NCI-H446 treated with DMSO at 0.1 percent for 48 hours (cell line): Measurements from ENCODE around the gene LRRN4CL.
"Not testable (repeated sequence)": the region's sequence is repeated elsewhere in the genome, so short reads cannot be mapped to it uniquely, and the experiment has no call there.

Experiments used
- DNase-seq: peaks from one replicate; lab custom pipeline; 2025; lab: John Stamatoyannopoulos, UW

Gene LRRN4CL

DNA sequence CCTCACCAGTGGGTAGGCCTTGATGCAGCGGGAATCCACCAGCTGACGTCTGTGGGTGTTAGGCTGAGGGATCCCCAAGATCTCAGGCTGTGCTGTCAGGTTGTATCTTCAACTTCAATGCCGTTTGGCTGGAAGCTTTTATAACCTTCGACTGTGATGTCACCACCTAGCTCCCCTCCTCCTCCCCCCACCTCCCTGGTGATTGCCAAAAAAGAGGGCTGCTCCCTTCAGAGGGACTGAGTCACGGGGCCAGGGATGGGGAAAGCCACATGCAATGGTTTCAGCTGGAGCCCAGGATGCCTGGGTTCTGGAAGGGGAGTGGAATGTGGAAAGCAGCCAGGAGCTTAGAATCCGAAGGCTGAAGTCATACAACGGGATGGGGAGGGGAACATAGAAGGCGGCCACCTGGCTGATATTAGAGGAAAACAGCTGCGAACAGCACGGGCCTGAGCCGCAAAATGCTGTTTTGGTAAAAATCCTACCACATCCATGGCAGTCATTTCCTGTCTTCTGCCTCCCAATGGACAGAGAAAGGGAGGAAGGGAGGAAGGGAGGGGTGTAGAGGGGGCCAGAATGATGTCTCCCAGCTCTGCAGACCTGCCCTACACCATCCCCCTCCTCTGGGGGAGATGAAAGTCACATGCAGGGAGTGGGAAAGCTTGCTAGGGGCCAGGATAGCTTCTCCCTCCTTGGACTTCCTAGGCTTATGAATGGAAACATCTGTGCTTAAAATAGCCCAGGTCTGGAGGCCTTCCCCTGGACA, at the start of gene LRRN4CL:
TSS of gene LRRN4CL (minus strand) at position 110 of the 763 bp plus-strand sequence. CDS start 1,022 bp downstream, outside the sequence.
- DNase-seq: no peak

DNA sequence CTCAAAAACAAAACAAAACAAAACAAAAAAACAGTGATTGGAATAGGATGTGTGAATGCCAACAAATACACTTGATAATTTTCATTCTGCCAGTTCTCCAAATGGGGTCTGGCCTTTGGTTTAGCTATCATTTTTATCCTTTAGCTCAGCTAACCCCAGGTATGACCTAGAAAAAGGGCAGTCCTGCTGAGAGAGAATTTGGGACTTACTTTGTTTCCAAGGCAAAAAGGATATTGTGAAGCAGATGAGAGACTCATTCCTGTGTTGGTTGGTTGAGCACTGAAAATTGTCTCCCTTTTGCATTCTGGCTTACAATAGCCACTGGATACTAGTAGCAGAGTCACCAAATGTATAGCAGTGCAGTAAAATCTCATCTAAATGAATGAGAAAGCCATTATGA, 47.9 kb upstream of the LRRN4CL start:
- no peak for DNase-seq

DNA sequence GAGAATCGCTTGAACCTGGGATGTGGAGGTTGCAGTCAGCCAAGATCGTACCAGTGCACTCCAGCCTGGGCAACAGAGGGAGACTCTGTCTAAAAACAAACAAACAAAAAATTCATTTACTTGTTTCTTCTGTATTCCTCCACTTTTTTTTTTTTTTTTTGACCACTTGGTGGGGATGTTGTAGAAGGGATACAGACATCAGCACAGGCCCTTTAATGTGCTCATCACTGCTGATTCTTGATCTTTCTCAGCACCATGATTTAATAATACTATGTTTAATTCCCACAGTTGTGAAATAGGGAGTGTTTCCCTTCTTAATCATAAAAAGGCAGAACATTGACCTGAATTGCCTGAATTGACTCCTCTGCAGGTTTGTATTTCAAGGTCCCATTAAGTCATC, 43.5 kb upstream of the LRRN4CL start:
- DNase-seq: no peak

DNA sequence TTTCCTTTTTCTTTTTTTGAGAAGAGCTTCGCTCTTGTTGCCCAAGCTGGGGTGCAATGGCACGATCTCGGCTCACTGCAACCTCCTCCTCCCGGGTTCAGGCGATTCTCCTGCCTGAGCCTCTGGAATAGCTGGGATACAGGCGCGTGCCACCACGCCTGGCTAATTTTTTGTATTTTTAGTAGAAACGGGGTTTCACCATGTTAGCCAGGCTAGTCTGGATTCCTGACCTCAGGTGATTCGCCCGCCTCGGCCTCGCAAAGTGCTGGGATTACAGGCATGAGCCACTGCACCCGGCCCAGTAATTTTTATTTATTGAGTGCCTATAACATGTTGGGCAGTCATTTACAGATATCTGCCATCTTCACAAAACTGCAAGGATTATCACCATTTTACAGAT, 40.7 kb upstream of the LRRN4CL start:
- DNase-seq: not testable (repeated sequence)

DNA sequence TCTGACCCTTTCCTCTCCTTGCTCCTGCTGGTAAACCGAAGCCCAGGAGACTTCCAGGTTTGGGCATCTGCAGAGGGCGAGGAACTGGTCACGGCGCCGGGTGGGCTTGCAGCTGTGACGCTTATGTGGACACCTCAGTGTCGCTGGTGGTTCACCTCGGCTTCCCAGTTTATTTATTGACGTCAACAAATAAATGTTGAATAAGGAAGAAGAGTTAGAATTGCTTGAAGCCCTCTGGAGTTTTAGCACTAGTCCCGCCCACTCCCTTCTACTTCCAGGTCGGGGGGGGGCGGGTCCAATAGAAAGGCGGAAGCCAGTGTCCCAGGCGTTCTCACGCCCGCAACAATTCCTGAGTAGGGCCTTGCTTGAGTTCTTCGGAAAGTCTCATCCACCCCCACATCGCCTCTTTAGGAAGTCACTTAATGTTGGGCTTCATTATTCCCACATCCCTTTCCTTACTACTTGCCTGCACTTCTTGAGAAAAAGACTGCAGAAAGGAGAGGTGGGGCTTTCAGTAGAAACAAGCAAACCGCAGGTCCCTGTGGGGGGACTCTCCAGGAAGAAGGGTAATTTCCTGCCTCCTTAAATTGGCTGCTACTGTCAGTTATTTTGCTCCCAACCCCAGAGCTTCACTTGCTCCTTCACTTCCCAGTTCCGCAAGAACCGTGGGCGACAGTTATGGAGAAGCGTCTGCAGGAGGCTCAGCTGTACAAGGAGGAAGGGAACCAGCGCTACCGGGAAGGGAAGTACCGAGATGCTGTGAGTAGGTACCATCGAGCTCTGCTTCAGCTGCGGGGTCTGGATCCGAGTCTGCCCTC, 39.0 kb upstream of the LRRN4CL start, which contains the start of gene TTC9C:
TSS of gene TTC9C (plus strand) at position 316 of the 818 bp plus-strand sequence. CDS start at position 679, 363 bp downstream.
- peak; percentile 74 for DNase-seq

DNA sequence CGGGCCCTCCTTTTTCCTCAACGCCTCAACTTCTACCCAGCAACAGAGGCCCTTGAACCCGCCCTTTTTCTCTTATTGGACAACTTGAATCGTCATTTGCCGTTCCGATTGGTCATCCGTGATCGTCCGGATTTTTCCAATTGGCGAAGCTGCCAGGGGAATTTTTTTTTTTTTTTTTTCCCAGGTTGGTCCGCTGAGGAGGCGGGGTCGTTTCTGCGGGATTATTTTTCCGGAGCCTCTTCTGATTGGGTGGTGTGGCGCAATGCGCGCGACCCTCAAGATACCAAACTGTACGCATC, 38.5 kb upstream of the LRRN4CL start:
- peak; percentile 98 for DNase-seq

DNA sequence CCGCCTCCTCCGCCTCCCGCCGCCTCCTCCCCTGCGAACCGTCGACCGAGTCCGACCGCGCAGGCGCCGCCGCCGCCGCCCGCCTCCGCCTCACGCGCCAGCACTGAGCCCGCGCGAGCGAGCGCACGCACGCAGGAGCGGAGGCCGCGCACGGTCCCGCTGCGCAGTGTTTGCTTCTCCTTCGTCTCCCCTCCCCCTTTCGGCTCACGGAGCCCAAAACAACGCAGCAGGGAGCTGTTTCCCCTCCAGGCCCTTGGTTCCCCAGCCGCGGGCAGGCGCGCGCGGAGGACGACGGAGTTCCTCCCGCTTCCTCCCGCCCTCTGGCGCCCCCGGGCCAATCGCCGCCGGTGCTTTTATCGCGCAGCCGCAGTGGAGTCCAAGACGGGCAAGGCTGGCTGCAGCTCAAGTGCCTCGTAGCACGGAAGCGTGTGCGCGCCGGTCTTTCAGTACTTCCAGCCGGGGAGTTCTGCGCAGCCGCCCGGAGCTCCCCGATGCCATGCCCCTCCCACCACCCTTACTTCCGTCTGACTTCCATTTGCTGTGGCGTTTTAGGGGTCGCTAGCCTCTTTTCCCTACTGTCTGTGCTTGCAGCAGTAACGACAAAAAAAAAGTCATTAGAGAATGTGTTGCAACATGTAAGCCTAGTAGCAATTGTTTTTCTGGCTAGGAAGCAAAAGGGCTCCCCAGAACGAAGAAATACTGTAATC, 38.0 kb upstream of the LRRN4CL start, which contains the start of gene HNRNPUL2:
TSS of gene HNRNPUL2 (minus strand) at position 293 of the 707 bp plus-strand sequence. CDS start 301 bp downstream, outside the sequence.
- DNase-seq: peak; percentile 99

DNA sequence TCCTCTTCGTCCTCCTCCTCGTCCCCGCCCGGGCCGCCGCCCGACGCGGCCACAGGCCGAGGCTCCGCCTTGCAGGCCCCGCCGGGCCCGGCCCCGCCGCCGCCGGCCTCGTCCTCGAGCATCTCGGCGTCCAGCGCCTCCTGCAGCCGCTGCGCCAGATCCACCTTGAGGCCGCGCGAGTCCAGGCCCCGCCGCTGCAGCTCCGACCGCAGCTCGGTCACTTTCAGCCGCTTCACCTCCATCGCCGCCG, 37.5 kb upstream of the LRRN4CL start:
- DNase-seq: no peak

DNA sequence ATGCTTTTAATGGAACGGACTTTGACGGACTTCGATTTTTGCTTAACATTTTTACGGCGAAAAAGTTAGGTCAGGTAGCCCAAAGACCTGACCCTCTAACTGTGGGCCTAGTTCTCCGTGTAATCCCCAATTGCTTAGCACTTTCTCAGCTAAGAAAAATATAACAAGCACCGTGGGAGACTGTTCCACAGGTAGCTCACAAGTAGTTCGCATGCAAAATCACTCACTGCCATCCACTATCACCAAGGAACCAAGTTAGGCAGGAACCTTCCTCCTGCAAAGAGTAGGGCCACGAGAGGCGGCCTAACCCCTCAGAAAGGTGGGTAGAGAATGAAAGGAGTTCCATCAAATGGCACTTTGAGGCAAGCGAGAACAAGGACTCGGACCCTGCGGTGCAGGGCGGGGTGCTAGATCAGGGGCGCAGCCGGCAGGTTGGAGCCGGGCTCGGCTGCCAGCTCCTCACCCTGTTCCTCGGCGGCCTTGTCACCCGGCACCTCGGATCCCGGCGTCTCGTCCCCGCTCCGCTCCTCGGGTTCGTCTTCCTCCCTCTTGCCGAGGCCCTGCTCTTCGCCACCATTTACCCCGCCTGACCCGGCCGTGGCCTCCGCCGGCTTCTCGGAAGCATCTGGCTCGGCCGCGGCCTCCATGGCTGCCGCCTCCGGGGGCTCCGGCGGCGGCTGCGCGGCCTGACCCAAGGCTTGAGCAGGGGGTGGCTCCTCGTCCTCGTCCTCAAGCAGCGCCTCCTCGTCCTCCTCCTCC, 37.0 kb upstream of the LRRN4CL start:
- no peak for DNase-seq

DNA sequence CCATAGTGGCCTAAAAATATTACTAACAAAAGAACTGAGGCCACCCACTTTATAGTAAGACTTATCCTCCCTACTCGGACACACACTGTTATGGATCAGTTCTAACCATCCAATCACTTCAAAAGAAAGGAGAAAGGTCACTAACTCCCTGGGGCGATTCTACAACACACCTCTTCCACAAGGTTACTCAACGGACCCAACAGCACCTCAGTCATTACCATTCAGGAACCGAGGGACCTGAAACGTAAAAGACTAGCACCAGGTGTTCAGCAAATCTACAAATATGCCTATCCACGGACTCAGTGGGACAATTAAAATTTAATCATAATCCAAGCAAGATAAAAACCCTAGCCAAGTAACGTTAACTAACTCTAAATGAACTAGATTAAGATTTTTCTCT, 36.3 kb upstream of the LRRN4CL start:
- no peak for DNase-seq

DNA sequence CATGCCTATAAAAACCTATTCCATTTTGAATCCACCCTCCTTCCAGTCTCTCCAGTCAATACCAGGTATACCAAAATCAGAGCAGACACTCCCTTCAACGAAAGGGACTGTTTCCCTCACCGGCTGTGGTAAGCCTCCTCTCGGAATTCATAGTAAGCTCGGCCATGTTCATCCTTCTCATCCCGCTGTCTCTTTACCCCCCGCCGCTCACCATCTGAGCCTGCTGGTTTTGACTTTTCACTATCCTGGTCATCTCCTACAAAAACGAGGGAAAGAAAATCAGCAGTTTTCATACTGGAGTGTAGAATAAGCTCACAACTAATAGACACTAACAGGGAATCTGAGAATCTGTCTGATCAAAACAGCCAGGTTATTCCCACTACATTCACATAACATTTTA, 34.8 kb upstream of the LRRN4CL start:
- no peak for DNase-seq

DNA sequence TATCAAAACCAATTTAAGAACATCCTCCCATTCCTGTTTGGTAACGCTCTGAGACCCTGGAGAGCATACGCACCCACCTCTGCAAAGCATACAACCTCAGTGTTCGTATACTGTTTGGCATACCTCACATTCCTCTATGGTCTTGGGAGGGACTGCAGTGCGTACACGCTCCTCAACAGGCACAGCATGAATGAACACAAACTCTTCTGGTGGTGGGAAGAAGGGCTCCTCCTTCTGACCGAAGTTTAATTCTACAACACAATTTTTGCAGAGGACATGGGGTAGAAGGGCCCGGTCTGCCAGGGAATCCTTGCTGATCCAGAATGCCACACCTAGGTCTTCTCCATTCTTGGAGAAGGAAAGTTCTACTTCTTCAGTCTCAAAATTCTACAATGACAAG, 32.7 kb upstream of the LRRN4CL start:
- DNase-seq: no peak

DNA sequence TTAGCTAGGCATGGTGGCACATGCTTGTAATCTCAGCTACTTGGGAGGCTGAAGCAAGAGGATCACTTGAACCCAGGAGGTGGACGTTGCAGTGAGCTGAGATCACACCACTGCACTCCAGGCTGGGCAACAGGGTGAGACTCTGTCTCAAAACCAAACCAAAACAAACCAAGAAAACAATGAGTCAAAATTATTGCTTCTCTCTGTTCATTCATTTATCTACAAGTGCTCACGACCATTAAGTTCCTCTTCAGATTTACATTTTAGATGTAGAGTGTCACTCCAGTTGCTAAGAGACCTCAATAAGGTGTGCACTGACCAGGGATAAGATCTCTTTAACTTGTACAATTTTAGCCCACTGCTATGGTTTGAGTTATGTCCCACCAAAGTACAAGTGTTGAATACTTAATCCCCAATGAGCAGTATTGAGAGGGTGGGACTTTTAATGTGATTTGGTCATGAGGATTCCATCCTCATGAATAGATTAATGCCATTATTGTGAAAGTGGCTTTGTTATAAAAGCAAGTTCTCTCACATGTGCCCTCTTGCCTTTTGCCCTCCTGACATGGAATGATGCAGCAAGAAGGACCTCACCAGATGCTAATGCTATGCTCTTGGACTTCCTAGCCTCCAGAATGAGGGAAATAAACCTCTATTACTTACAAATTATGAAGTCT, 30.1 kb upstream of the LRRN4CL start:
- no peak for DNase-seq

DNA sequence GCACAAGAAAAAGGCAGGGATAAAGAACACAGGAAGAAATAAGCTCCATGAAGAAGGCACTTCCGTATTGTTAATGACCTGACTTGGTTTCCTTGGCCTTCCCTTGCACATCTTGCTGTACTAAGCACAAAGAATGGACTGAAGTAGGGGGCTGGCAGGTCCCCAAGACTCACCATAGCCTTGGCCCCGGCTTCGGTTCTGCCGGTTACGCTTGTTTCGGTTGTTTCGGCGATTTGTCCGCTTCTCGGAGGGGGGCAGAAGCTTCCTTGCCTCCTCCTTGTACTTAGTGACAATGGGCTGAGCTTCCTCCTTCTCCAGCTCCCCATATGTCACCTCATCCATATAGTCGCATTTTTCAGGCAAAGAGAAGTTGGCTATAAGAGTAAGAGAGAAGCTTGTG, 27.5 kb upstream of the LRRN4CL start:
- no peak for DNase-seq

DNA sequence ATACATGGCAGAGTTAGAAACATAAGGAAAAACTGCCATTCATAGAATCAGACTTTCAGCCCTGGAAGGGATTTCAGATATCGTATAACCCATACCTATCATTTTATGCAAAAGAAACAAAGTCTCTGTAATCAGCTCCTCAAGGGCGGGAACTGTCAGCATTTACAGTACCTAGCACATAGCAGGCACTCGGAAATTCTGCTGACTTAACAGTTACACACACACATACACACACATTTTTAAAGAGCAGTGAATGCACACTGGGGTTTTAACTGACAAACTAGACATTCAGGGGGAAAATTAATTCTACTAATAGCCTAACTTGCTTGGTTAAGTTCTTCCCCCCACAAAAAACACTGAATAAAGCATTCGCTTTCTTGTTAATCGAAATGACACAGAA, 26.9 kb upstream of the LRRN4CL start:
- no peak for DNase-seq

DNA sequence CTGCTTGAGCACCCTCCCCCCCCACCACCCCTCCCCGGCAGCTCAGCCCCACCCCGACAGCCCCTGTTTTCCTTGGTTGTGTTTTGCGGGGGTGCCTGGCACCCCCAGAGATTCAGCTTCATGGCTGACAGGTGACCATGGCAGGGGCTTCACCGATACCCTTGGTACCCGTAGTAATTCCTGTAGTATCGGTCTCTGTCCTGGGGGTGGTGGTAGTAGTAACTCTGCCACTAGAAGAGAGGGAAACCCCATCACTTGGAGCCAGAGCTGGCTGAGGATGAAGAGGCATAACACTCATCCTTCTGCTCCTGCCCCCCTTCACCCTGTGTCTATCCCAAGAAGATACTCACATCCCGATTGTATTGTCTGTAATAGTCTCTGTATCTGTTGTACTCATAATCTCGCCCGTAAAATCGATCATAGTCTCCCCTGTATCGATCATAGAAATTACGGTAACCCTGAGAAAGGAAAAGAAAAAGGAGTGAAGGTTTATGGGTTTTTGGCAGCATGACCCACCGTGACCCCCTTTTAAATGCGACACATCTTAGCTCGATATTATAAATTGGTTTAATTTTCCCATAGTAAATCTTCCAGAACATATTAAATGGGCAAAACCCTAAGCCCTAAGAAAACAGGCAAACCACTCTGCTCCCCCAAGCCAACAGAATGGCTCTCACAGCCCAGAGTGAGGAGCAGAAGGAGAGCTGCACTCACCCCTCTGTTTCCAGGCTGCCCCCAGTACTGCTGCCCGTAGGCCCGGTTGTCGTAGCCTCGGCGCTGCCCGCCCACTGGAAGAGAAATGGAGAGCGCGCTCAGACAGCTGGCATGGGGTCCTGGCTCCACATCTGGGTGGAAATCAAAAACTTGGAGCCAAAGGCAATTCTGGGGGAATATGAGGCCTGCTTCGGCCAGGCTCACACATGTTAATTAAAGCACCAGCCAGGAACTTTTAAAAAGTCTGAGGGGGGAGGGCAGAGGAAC, 26.1 kb upstream of the LRRN4CL start:
- no peak for DNase-seq

DNA sequence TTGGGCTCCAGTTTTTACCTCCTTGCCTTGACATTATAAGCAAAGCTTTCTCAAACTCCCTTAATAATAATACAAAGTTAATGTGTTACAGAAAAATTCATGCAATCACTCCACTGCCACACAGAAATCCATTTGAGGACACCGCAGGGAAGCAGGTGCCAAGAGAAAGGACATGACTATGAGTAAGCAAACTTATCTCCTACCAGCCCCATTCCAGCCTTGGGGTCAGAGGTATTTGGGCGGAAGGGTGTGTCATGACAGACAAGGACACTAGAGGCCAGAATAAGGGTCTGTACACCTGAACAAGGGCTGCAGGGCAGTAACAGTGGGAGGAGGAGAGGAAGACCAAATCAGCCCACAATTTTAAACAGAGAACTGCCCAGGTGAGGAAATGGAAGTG, 24.0 kb upstream of the LRRN4CL start:
- DNase-seq: no peak

DNA sequence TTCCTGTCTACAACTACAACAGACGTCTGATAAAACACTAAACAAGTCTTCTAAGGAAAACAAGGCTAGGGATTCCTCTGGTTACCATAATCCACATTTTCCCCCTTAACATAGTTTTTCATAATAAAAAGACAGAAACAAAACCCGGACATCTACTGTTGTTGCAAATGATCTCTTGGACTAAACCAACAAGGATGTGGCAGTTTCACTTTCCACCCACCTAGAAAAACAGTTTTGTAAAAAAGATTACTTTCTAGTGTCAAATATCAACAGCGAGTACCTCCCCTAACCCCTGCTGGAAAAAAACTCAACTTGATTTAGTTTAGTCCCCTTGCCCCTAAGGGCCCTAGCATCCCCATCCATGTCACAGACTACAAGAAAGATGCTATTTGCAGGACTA, 23.5 kb upstream of the LRRN4CL start:
- DNase-seq: no peak

DNA sequence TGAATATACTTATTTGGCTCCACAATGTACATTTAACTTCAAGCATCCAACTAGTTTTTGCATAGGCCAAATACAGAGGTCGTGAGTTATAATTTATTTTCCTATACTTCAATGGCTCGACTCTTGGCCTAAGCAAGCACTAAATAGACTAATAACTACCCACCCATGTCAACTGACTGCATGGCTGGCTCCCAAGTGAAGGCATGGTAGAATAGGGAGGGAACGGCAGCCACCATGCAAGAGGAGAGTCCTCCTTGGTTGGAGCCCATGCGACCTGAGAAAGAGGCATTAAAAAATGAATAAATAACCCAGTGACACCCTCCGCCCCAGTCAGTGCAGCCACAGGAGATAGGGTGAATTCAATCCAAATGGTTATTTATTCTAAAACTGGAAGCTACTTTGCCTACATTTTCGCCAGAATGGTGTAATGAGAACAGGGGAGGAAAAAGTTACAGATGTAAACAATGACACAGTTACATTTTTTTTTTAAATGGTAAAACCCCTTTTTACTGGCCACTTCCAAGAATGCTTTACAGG, 23.0 kb upstream of the LRRN4CL start:
- no peak for DNase-seq

DNA sequence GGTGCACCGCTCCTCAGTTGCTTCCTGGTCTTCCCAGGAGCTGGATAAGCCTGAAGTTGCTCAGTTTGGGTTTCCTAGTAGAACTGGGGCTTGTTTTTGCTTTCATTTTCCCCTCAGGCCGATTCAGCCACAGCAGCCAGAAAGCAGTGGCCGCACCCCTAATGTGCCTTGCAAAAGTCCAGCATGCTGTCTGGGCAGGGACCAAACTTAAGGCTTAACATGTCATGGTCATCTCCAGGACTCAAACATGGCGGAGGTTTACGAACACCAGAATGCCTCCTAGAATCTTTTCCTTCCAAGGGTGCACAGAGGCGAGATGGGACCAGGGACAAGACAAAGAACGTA, 20.6 kb upstream of the LRRN4CL start:
- DNase-seq: no peak
